ENCODE results near the gene CRABP2.

- TF ChIP-seq CTCF (IDR thresholded peaks at IDR 0.05) (no peak), ZFX (IDR thresholded peaks at IDR 0.05; ENCODE audit: borderline replicate concordance) (no peak)
These were observed 15.7 kb upstream of the CRABP2 start for GRCh38 chr1:156721131-156721530.

All from 22Rv1 (cell line).